ENCODE measurements around the gene RELB. TPM values are rescaled to one million over a fixed set of nuclear protein-coding genes. Genes with fewer than 3 reads are reported as not detected.
"Not testable (repeated sequence)": the region's sequence is repeated elsewhere in the genome, so short reads cannot be mapped to it uniquely, and the experiment has no call there.

The RELB gene
- total RNA-seq, 6 experiments from 2014 or later = 6.1 to 10.8 (median 9.4) TPM

DNA sequence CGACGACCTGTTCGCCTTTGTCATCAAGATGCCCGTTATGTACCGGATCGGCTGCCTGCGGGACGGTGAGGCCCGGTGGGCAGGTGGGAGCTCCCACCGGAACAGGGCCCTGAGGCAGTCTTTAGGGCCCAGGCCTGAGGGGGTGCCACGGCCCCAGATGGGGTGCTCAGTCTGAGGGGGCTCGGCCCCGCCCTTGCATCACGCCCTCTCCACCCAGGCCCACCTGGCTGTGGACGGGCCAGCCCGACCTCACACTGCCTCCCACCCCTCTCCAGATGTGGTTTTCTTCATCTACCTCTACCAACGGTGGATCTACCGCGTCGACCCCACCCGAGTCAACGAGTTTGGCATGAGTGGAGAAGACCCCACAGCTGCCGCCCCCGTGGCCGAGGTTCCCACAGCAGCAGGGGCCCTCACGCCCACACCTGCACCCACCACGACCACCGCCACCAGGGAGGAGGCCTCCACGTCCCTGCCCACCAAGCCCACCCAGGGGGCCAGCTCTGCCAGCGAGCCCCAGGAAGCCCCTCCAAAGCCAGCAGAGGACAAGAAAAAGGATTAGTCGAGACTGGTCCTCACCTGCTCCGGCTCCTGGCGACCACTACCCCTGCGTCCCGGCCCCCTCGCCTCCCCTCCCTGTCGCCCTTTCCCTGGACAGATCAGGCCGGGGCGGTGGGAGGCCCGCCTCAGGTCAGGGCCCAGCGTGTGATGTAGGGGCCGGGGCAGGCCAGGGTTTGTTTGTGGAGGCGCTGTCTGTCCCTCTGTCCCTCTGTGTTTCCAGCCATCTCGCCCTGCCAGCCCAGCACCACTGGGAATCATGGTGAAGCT is 8.7 kb upstream of the RELB start:
- H3K4me3 Mint-ChIP-seq = no peak overlapping the region
- H3K27ac Mint-ChIP-seq = no peak overlapping the region
- H3K9me3 Mint-ChIP-seq = no peaks in the 10 kb centered on the region
- no peak for TF ChIP-seq CTCF (IDR thresholded peaks at IDR 0.05)
- H3K27me3 Mint-ChIP-seq (ENCODE audit: insufficient read depth) = peaks cover 5% of the 10 kb centered on the region
- no peak for DNase-seq
- no peaks in the 10 kb centered on the region for H3K4me1 Mint-ChIP-seq (ENCODE audit: low read depth)
- H3K36me3 Mint-ChIP-seq (ENCODE audit: low read depth) = peaks cover 5% of the 10 kb centered on the region; the same call in 1 of the 2 replicates

DNA sequence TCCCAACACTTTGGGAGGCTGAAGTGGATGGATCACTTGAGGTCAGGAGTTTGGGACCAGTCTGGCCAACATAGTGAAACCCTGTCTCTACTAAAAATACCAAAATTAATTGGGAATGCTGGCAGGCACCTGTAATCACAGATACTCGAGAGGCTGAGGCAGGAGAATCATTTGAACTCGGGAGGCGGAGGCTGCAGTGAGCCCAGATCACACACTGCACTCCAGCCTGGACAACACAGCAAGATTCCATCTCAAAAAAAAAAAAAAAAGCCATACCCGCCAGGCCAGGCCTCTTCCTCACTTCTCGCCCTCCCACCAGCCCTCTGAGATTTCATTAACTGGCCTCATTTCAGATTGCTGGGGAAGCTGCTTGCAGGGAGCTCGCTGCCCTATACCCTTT is 7.7 kb upstream of the RELB start:
- Mint-ChIP-seq H3K4me3 (no peak overlapping the region), H3K4me1 (ENCODE audit: low read depth) (no peaks in the 10 kb centered on the region), H3K9me3 (no peaks in the 10 kb centered on the region), H3K27me3 (ENCODE audit: insufficient read depth) (peaks cover 5% of the 10 kb centered on the region), H3K36me3 (ENCODE audit: low read depth) (peaks cover 5% of the 10 kb centered on the region; the same call in 1 of the 2 replicates), H3K27ac (no peak overlapping the region)
- DNase-seq = no peak
- TF ChIP-seq CTCF (IDR thresholded peaks at IDR 0.05) = no peak

DNA sequence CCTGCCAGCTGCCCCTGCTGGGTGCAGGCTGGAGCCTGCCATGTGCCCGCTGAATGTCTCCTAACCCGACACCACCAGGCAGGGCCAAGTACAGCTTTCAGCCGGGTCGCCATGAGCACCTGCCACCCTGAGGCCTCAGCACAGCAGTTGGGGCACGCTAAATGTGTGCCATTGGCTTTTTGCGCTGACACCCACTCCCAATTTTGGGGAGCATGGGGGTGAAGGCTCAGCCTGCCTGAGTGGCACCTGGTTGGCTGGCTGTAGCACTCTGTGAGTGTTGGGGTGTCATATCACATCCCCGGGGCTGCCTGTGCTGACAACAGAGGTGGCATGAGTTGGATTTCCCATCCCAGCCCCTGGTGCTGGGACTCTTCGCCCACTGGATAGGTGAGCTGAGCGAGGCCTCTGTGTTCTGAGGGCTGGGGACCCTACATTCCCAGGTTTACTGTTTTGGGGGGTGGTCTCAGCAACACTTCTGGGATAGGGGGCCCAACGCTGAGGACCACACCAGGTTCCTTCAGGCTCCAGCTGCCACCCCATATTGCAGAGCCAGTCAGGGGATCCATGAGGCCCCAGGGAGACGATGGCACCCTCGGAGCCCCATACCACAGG is 7.2 kb upstream of the RELB start:
- H3K27ac Mint-ChIP-seq = no peak overlapping the region
- H3K36me3 Mint-ChIP-seq (ENCODE audit: low read depth) = peaks cover 5% of the 10 kb centered on the region; the same call in 1 of the 2 replicates
- H3K27me3 Mint-ChIP-seq (ENCODE audit: insufficient read depth) = peaks cover 5% of the 10 kb centered on the region
- H3K4me3 Mint-ChIP-seq = no peak overlapping the region
- no peak for DNase-seq
- TF ChIP-seq CTCF (IDR thresholded peaks at IDR 0.05) = no peak
- no peaks in the 10 kb centered on the region for H3K4me1 Mint-ChIP-seq (ENCODE audit: low read depth)
- H3K9me3 Mint-ChIP-seq = no peaks in the 10 kb centered on the region

DNA sequence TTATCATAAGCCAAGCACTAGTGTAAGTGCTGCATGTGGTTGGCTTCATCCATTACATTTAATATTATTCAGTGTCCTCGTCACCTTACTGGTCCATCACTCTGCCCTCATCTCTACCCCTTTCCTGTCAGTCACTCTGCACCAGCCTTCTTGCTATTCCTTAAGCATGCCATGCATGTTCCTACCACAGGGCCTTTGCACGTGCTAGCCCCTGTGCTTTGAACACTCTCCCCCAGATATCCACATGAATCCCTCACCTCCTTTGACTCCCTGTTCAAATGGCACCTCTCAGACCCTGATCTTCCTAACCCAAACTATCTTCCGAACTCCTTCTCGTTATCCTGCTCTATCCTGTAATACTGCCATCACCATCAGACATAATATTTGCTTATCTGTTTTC is 3.2 kb upstream of the RELB start:
- Mint-ChIP-seq H3K4me1 (ENCODE audit: low read depth) (peaks cover 6% of the 10 kb centered on the region), H3K4me3 (no peak overlapping the region), H3K27me3 (ENCODE audit: insufficient read depth) (peaks cover 5% of the 10 kb centered on the region), H3K36me3 (ENCODE audit: low read depth) (no peaks in the 10 kb centered on the region; the same call in 1 of the 2 replicates), H3K27ac (no peak overlapping the region), H3K9me3 (no peaks in the 10 kb centered on the region)
- TF ChIP-seq CTCF (IDR thresholded peaks at IDR 0.05) = no peak
- DNase-seq = no peak

DNA sequence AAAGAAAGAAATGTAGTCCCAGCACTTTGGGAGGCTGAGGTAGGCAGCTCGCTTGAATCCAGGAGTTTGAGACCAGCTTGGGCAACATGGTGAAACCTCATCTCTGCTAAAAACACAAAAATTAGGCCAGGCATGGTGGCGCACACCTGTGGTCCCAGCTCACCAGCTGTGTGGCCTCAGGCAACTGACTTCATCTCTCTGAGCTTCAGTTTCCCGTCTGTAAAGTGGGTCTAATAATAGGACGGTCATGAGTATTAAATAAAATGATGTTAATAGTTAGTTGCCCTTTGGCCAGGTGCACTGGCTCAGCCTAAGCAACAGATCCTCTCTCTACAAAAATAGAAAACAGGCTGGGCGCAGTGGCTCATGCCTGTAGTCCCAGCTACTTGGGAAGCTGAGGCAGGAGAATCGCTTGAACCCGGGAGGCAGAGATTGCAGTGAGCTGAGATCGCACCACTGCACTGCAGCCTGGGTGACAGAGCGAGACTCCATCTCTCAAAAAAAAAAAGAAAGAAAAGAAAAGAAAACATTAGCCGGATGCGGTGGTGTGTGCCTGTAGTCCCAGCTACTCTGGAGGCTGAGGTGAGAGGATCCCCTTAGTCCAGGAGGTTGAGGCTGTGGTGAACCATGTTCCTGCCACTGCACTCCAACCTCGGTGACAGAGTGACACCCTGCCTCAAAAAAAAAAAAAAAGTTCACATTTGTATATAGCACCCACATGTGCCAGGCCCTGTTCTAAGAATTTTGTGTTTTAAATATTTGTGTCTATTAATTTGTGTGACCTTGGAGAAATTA is 1.9 kb upstream of the RELB start:
- H3K4me1 Mint-ChIP-seq (ENCODE audit: low read depth); H3K27me3 Mint-ChIP-seq (ENCODE audit: insufficient read depth); H3K36me3 Mint-ChIP-seq (ENCODE audit: low read depth); DNase-seq; H3K4me3 Mint-ChIP-seq; H3K9me3 Mint-ChIP-seq; H3K27ac Mint-ChIP-seq: not testable (repeated sequence)

GRCh38 chr19:45000665-45001064 is 599 bp upstream of the RELB start:
- H3K4me1 Mint-ChIP-seq (ENCODE audit: low read depth); DNase-seq; H3K9me3 Mint-ChIP-seq; H3K36me3 Mint-ChIP-seq (ENCODE audit: low read depth); H3K27me3 Mint-ChIP-seq (ENCODE audit: insufficient read depth): not testable (repeated sequence)
- Mint-ChIP-seq H3K27ac (peak overlapping the region; percentile 53), H3K4me3 (peak overlapping the region; percentile 63)
